Activated naive CD4-positive, alpha-beta T cell treated with anti-CD3 and anti-CD28 coated beads, Interleukin-2, amount 50 U/mL, for 72 hours (primary cell): Measurements from ENCODE around the gene SAPCD2. TPM values are rescaled to one million over a fixed set of nuclear protein-coding genes. Genes with fewer than 3 reads are reported as not detected.
"Not testable (repeated sequence)": the region's sequence is repeated elsewhere in the genome, so short reads cannot be mapped to it uniquely, and the experiment has no call there.

Experiments used
- ATAC-seq, 2 donors: fragments of 150-1000 bp; cut with Tn5 transposase; 2 replicates each; pipeline ENCODE4 v1.10.0; 2021; ENCODE audit warnings: mild to moderate bottlenecking in 2 of 2, moderate library complexity in 2 of 2
- DNase-seq, 2 donors: peaks; one replicate each; pipeline ENCODE4 v3.0.0; 2021 to 2022; ENCODE audit warnings: low spot score in 2 of 2
- H3K27ac Mint-ChIP-seq, 2 donors: one replicate each; pipeline ENCODE4 v1.8.0; 2022; ENCODE audit warnings: mild to moderate bottlenecking in 2 of 2, mixed read lengths in 2 of 2
- H3K36me3 Mint-ChIP-seq, 2 donors: one replicate each; pipeline ENCODE4 v1.8.0; 2022; ENCODE audit warnings: mixed read lengths in 2 of 2
- H3K9me3 Mint-ChIP-seq, 2 donors: one replicate each; pipeline ENCODE4 v1.8.0; 2022; ENCODE audit warnings: mixed read lengths in 2 of 2
- total RNA-seq, 2 donors: library from RNA; stranded (reverse); gene quantifications; one replicate each; pipeline ENCODE4 v1.2.3, GENCODE V29; 2022

Gene SAPCD2
- total RNA-seq, 2 donors from 2014 or later = 3.5 to 13.3 TPM

- Mint-ChIP-seq H3K9me3 (no peaks in the 10 kb centered on the region), H3K36me3 (no peaks in the 10 kb centered on the region), H3K27ac (peak overlapping the region; percentile 22 to 60)
- DNase-seq (no peak), ATAC-seq (no peak)
Measured at GRCh38 chr9:137034039-137034708, 36.2 kb downstream of the SAPCD2 start.

GRCh38 chr9:137033481-137033880 lies 36.9 kb downstream of the SAPCD2 start:
- not testable (repeated sequence) for H3K36me3 Mint-ChIP-seq, ATAC-seq, DNase-seq, H3K27ac Mint-ChIP-seq, H3K9me3 Mint-ChIP-seq

- H3K9me3 Mint-ChIP-seq = no peaks in the 10 kb centered on the region
- DNase-seq = no peak
- ATAC-seq = no peak
- no peaks in the 10 kb centered on the region for H3K36me3 Mint-ChIP-seq
- no peak overlapping the region for H3K27ac Mint-ChIP-seq
Measured at GRCh38 chr9:137032858-137033257, 37.5 kb downstream of the SAPCD2 start.

GRCh38 chr9:137031904-137032640 lies 38.3 kb downstream of the SAPCD2 start, which contains the start of gene FUT7:
Gene FUT7 (minus strand): TSS chr9:137032088. CDS start chr9:137031991, 97 bp downstream.
- DNase-seq = no peak
- Mint-ChIP-seq H3K9me3 (no peaks in the 10 kb centered on the region), H3K36me3 (no peaks in the 10 kb centered on the region), H3K27ac (peak within 1 kb of the TSS in 1 of 2 donors; percentile 68)
- ATAC-seq = peak in 1 of 2 donors; percentile 6

GRCh38 chr9:137030538-137031527 lies 39.5 kb downstream of the SAPCD2 start:
- Mint-ChIP-seq H3K36me3 (no peaks in the 10 kb centered on the region), H3K27ac (peak overlapping the region; percentile 22 to 68), H3K9me3 (no peaks in the 10 kb centered on the region)
- DNase-seq = peak in 1 of 2 donors; percentile 83
- peak in 1 of 2 donors; percentile 21 for ATAC-seq

- peak overlapping the region; percentile 22 to 68 for H3K27ac Mint-ChIP-seq
- ATAC-seq (no peak), DNase-seq (no peak)
- H3K36me3 Mint-ChIP-seq = no peaks in the 10 kb centered on the region
- no peaks in the 10 kb centered on the region for H3K9me3 Mint-ChIP-seq
Measured at GRCh38 chr9:137030006-137030405, 40.4 kb downstream of the SAPCD2 start.

- H3K36me3 Mint-ChIP-seq = no peaks in the 10 kb centered on the region
Measured at GRCh38 chr9:137029058-137029936, 41.1 kb downstream of the SAPCD2 start.

GRCh38 chr9:137028263-137029057 lies 41.9 kb downstream of the SAPCD2 start:
- no peaks in the 10 kb centered on the region for H3K36me3 Mint-ChIP-seq
- no peak overlapping the region for H3K27ac Mint-ChIP-seq
- H3K9me3 Mint-ChIP-seq = no peaks in the 10 kb centered on the region
- DNase-seq (peak; percentile 74 to 78), ATAC-seq (peak; percentile 49 to 76)

More at GRCh38 chr9:137029058-137029936, 41.1 kb downstream of the SAPCD2 start:
- Mint-ChIP-seq H3K27ac (peak overlapping the region in 1 of 2 donors; percentile 40), H3K9me3 (no peaks in the 10 kb centered on the region)
- ATAC-seq (peak; percentile 58 to 65), DNase-seq (peak; percentile 81 to 91)

- ATAC-seq (no peak), DNase-seq (no peak)
- Mint-ChIP-seq H3K36me3 (no peaks in the 10 kb centered on the region), H3K9me3 (no peaks in the 10 kb centered on the region), H3K27ac (peak within 1 kb of the TSS in 1 of 2 donors; percentile 88)
Measured at GRCh38 chr9:137027369-137028262, 42.7 kb downstream of the SAPCD2 start, which contains the start of gene ABCA2. Gene ABCA2 (minus strand): TSS chr9:137028237. CDS start chr9:137028140, 97 bp downstream.

GRCh38 chr9:137026828-137027227 lies 43.5 kb downstream of the SAPCD2 start:
- no peaks in the 10 kb centered on the region for H3K36me3 Mint-ChIP-seq
- H3K9me3 Mint-ChIP-seq = no peaks in the 10 kb centered on the region
- H3K27ac Mint-ChIP-seq = no peak overlapping the region
- DNase-seq = no peak
- ATAC-seq = no peak

- no peaks in the 10 kb centered on the region for H3K9me3 Mint-ChIP-seq
- ATAC-seq = no peak
- no peak for DNase-seq
- H3K27ac Mint-ChIP-seq = no peak overlapping the region
- H3K36me3 Mint-ChIP-seq = no peaks in the 10 kb centered on the region
Measured at GRCh38 chr9:137026384-137026783, 44.0 kb downstream of the SAPCD2 start.

- DNase-seq = no peak
- H3K27ac Mint-ChIP-seq = no peak overlapping the region
- no peak for ATAC-seq
- H3K9me3 Mint-ChIP-seq = no peaks in the 10 kb centered on the region
- H3K36me3 Mint-ChIP-seq = no peaks in the 10 kb centered on the region
Measured at GRCh38 chr9:137025517-137025966, 44.8 kb downstream of the SAPCD2 start.

GRCh38 chr9:137023583-137023991 lies 46.8 kb downstream of the SAPCD2 start:
- no peak overlapping the region for H3K27ac Mint-ChIP-seq
- no peaks in the 10 kb centered on the region for H3K9me3 Mint-ChIP-seq
- DNase-seq = no peak
- no peaks in the 10 kb centered on the region for H3K36me3 Mint-ChIP-seq
- no peak for ATAC-seq

GRCh38 chr9:137023157-137023556 lies 47.2 kb downstream of the SAPCD2 start:
- DNase-seq = no peak
- Mint-ChIP-seq H3K27ac (no peak overlapping the region), H3K36me3 (no peaks in the 10 kb centered on the region), H3K9me3 (no peaks in the 10 kb centered on the region)
- no peak for ATAC-seq
